Hepatocyte (in vitro differentiated cells): ENCODE measurements around the gene HSPA4.

Experiments used
- EZH2 ChIP-seq: fragments of 200-600 bp; sonication (generic); IDR thresholded peaks from 2 replicates; pipeline ENCODE4 v1.6.1; 2016; ENCODE audit warnings: antibody characterized with exemption, mild to moderate bottlenecking, borderline replicate concordance
- TF ChIP-seq, protein P1 (sequence below): fragments of 200-600 bp; sonication (generic); IDR thresholded peaks from 2 replicates; pipeline ENCODE4 v1.5.1; 2016; ENCODE audit warnings: antibody characterized with exemption, mild to moderate bottlenecking; ENCODE audit not compliant: poor library complexity

DNA sequence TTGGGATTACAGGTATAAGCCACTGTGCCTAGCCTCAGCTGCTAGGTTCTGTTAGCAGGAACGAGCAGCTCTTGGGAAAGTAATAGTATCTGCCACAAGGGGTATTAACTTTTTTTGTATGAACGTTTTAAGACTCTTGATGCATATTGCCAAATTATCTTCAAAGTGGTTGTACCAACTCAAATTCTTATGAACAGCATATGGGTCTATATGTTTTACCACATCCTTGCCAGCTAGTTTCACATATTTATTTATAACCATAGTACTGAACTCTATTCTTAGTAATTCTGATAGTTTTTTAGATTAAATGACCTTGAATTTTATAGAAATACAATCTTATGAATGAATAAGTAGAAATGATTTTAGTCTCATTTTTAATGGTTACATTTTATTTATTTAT lies 80.9 kb downstream of the HSPA4 start:
- no peak for TF ChIP-seq EZH2
- TF ChIP-seq, protein P1, sequence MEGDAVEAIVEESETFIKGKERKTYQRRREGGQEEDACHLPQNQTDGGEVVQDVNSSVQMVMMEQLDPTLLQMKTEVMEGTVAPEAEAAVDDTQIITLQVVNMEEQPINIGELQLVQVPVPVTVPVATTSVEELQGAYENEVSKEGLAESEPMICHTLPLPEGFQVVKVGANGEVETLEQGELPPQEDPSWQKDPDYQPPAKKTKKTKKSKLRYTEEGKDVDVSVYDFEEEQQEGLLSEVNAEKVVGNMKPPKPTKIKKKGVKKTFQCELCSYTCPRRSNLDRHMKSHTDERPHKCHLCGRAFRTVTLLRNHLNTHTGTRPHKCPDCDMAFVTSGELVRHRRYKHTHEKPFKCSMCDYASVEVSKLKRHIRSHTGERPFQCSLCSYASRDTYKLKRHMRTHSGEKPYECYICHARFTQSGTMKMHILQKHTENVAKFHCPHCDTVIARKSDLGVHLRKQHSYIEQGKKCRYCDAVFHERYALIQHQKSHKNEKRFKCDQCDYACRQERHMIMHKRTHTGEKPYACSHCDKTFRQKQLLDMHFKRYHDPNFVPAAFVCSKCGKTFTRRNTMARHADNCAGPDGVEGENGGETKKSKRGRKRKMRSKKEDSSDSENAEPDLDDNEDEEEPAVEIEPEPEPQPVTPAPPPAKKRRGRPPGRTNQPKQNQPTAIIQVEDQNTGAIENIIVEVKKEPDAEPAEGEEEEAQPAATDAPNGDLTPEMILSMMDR, result no peak
